ENCODE data around the gene RSPH10B2. TPM values are rescaled to one million over a fixed set of nuclear protein-coding genes. Genes with fewer than 3 reads are reported as not detected.
A peak's percentile ranks its signal among the peaks of the same experiment; 100 is the strongest.
"Not testable (repeated sequence)": the region's sequence is repeated elsewhere in the genome, so short reads cannot be mapped to it uniquely, and the experiment has no call there.

RSPH10B2 gene
- total and polyA plus RNA-seq, 12 donors = 0.06 to 0.11 (median 0.08) TPM; not detected in 8

GRCh38 chr7:6725003-6725402 lies 28.9 kb upstream of the RSPH10B2 start:
- no peak for TF ChIP-seq CTCF (IDR thresholded peaks at IDR 0.05)
- no peak for DNase-seq

GRCh38 chr7:6726341-6726740 lies 27.6 kb upstream of the RSPH10B2 start:
- 92 to 94% methylated on average over 5 of the region's 5 CpGs for WGBS, 2 donors
- ATAC-seq; DNase-seq; intact Hi-C loops (cut with DNase I); H3K27me3 ChIP-seq; H3K36me3 ChIP-seq; H3K9me3 ChIP-seq; H3K27ac ChIP-seq; H3K4me3 ChIP-seq: not testable (repeated sequence)
- H3K4me1 ChIP-seq = peaks cover 4 to 15% (median 8%) of the 10 kb centered on the region in 9 donors

More at GRCh38 chr7:6725003-6725402, 28.9 kb upstream of the RSPH10B2 start:
- no peaks in the 10 kb centered on the region for H3K36me3 ChIP-seq
- H3K27me3 ChIP-seq = peaks cover 0 to 6% (median 0%) of the 10 kb centered on the region in 7 donors
- no peak for ATAC-seq
- H3K9me3 ChIP-seq = no peaks in the 10 kb centered on the region
- intact Hi-C loops (cut with DNase I) = no loop called here
- WGBS, 2 donors = 87 to 89% methylated on average over 10 of the region's 10 CpGs
- no peak overlapping the region for H3K4me3 ChIP-seq
- peaks cover 0 to 7% (median 0%) of the 10 kb centered on the region in 9 donors for H3K4me1 ChIP-seq
- no peak overlapping the region for H3K27ac ChIP-seq

- peaks cover 4 to 17% (median 9%) of the 10 kb centered on the region in 9 donors for H3K4me1 ChIP-seq
- H3K27ac ChIP-seq = no peak overlapping the region
- ATAC-seq (no peak), DNase-seq (no peak)
- intact Hi-C loops (cut with DNase I) = loop anchor here in 1 of 10 donors (2.0 kb wide), 1 partner anchor 21 kb away; the partner anchor contains the start of gene ZNF12
- H3K27me3 ChIP-seq = peaks cover 0 to 6% (median 0%) of the 10 kb centered on the region in 7 donors
- no peaks in the 10 kb centered on the region for H3K9me3 ChIP-seq
- no peak for TF ChIP-seq CTCF (IDR thresholded peaks at IDR 0.05)
- 59 to 63% methylated on average over 3 of the region's 3 CpGs for WGBS, 2 donors
- H3K4me3 ChIP-seq = no peak overlapping the region
- H3K36me3 ChIP-seq = peaks cover 0 to 9% (median 0%) of the 10 kb centered on the region in 9 donors
These were observed 26.2 kb upstream of the RSPH10B2 start for GRCh38 chr7:6727663-6728062.

GRCh38 chr7:6728893-6729491 lies 24.9 kb upstream of the RSPH10B2 start:
- intact Hi-C loops (cut with DNase I) = loop anchor here in 2 of 10 donors (1.0 to 2.0 kb wide), 2 partner anchors 22 kb away; partner anchors contain the start of gene ZNF12 (in 1 of the 2)
- not testable (repeated sequence) for ATAC-seq
- 52 to 59% methylated on average over 29 of the region's 29 CpGs for WGBS, 2 donors

GRCh38 chr7:6729492-6730342 lies 24.2 kb upstream of the RSPH10B2 start:
- intact Hi-C loops (cut with DNase I) = loop anchor here in 2 of 10 donors (1.0 to 2.0 kb wide), 2 partner anchors 22 to 23 kb away; partner anchors contain the start of gene ZNF12 (in 1 of the 2)
- Histone ChIP-seq H3K27me3 (no peaks in the 10 kb centered on the region), H3K4me1 (peaks cover 4 to 17% (median 9%) of the 10 kb centered on the region in 9 donors), H3K36me3 (peaks cover 0 to 29% (median 16%) of the 10 kb centered on the region in 9 donors), H3K4me3 (peak overlapping the region; percentile 73 to 100 (median 93)), H3K27ac (peak overlapping the region; percentile 73 to 98 (median 90)), H3K9me3 (no peaks in the 10 kb centered on the region)
- 1% methylated on average over 62 to 66 of the region's 66 CpGs for WGBS, 2 donors
- TF ChIP-seq CTCF (IDR thresholded peaks at IDR 0.05) = peak in 3 of 9 donors; percentile 8 to 17 (median 11)
- DNase-seq (peak; percentile 94 to 95), ATAC-seq (peak; percentile 100)

More at GRCh38 chr7:6728893-6729491, 24.9 kb upstream of the RSPH10B2 start:
- not testable (repeated sequence) for DNase-seq, H3K9me3 ChIP-seq, H3K27me3 ChIP-seq
- H3K4me3 ChIP-seq = peak overlapping the region in 9 of 10 donors; percentile 73 to 100 (median 91)
- peaks cover 0 to 22% (median 13%) of the 10 kb centered on the region in 9 donors for H3K36me3 ChIP-seq
- peak overlapping the region; percentile 73 to 98 (median 90) for H3K27ac ChIP-seq
- H3K4me1 ChIP-seq = peaks cover 4 to 17% (median 9%) of the 10 kb centered on the region in 9 donors
